ENCODE data around the gene CERS6. TPM values are rescaled to one million over a fixed set of nuclear protein-coding genes. Genes with fewer than 3 reads are reported as not detected.

The CERS6 gene
- total RNA-seq, 1 experiment from 2014 or later, result 30.3 TPM

GRCh38 chr2:168816369-168816768 is 360.3 kb downstream of the CERS6 start:
- BruUV-seq (replicated peaks), result no TSS peak
- POLR2A ChIA-PET, result no interaction called here
- no peak for DNase-seq (ENCODE audit: low read depth, low spot score)
- Histone ChIP-seq H3K9me3 (ENCODE audit: control insufficient read depth, insufficient read depth, low read depth, low read length) (no peaks in the 10 kb centered on the region), H3K4me3 (ENCODE audit: low read depth in 2 of 2, low read length in 2 of 2) (no peak overlapping the region), H3K4me1 (ENCODE audit: control insufficient read depth, insufficient read depth, low read length) (no peaks in the 10 kb centered on the region), H3K36me3 (ENCODE audit: control insufficient read depth, insufficient read depth, low read length) (no peaks in the 10 kb centered on the region), H3K27ac (ENCODE audit: low read length) (no peak overlapping the region), H3K27me3 (ENCODE audit: control insufficient read depth, insufficient read depth, low read length) (no peaks in the 10 kb centered on the region; the same call in 1 of the 2 replicates)
- no peak for TF ChIP-seq REST (IDR thresholded peaks at IDR 0.05; ENCODE audit: insufficient read depth in 1 of 2, low read depth in 2 of 2, low read length in 1 of 2)
- TF ChIP-seq SIN3A (IDR thresholded peaks at IDR 0.05; ENCODE audit: borderline replicate concordance, insufficient read depth, low read depth, low read length), result no peak
- no peak for TF ChIP-seq CTCF (IDR thresholded peaks at IDR 0.05)
- TF ChIP-seq POLR2AphosphoS5 (IDR thresholded peaks at IDR 0.05; ENCODE audit: low read depth, low read length), result no peak
- no peak for TF ChIP-seq TCF7L2 (IDR thresholded peaks at IDR 0.05; ENCODE audit: low read depth, low read length)
- no peak for ATAC-seq
- CTCF ChIA-PET, result no interaction called here
- in situ Hi-C loops (cut with HindIII; ENCODE audit: low pct_unique_long_range_greater_than_20kb, low sequenced_read_pairs) (no loop called here), intact Hi-C loops (cut with micrococcal nuclease; ENCODE audit: unreplicated experiment) (no loop called here)

- ATAC-seq (no peak), DNase-seq (ENCODE audit: low read depth, low spot score) (no peak)
- intact Hi-C loops (cut with micrococcal nuclease; ENCODE audit: unreplicated experiment), result no loop called here
- TF ChIP-seq POLR2AphosphoS5 (IDR thresholded peaks at IDR 0.05; ENCODE audit: low read depth, low read length), result no peak
- TF ChIP-seq TCF7L2 (IDR thresholded peaks at IDR 0.05; ENCODE audit: low read depth, low read length), result no peak
- TF ChIP-seq SIN3A (IDR thresholded peaks at IDR 0.05; ENCODE audit: borderline replicate concordance, insufficient read depth, low read depth, low read length), result no peak
- no peak for TF ChIP-seq REST (IDR thresholded peaks at IDR 0.05; ENCODE audit: insufficient read depth in 1 of 2, low read depth in 2 of 2, low read length in 1 of 2)
- TF ChIP-seq CTCF (IDR thresholded peaks at IDR 0.05), result no peak
- ChIA-PET POLR2A (no interaction called here), CTCF (no interaction called here)
- Histone ChIP-seq H3K36me3 (ENCODE audit: control insufficient read depth, insufficient read depth, low read length) (no peaks in the 10 kb centered on the region), H3K9me3 (ENCODE audit: control insufficient read depth, insufficient read depth, low read depth, low read length) (no peaks in the 10 kb centered on the region), H3K4me3 (ENCODE audit: low read depth in 2 of 2, low read length in 2 of 2) (no peak overlapping the region), H3K4me1 (ENCODE audit: control insufficient read depth, insufficient read depth, low read length) (no peaks in the 10 kb centered on the region), H3K27me3 (ENCODE audit: control insufficient read depth, insufficient read depth, low read length) (no peaks in the 10 kb centered on the region), H3K27ac (ENCODE audit: low read length) (no peak overlapping the region)
- in situ Hi-C loops (cut with HindIII; ENCODE audit: low pct_unique_long_range_greater_than_20kb, low sequenced_read_pairs), result no loop called here
- BruUV-seq (replicated peaks), result no TSS peak
These were observed 363.1 kb downstream of the CERS6 start for GRCh38 chr2:168819050-168819715.
